SK-N-SH treated with all-trans-retinoic acid at 6 μM for 48 hours (cell line): ENCODE measurements around the gene PTPRF.

Experiments
- ATAC-seq: fragments of 200-7000 bp; cut with Tn5 transposase; 3 replicates; pipeline ENCODE4 v1.9.1; 2020; ENCODE audit warnings: mild to moderate bottlenecking, moderate library complexity
- ARNTL ChIP-seq: fragments of 450-650 bp; formaldehyde crosslinking; IDR thresholded peaks from 2 replicates; pipeline ENCODE4 v1.5.0; 2020; ENCODE audit warnings: low read depth, mild to moderate bottlenecking, moderate library complexity, borderline replicate concordance
- BACH2 ChIP-seq: fragments of 250-450 bp; sonication (Bioruptor Pico); IDR thresholded peaks from 2 replicates; pipeline ENCODE4 v1.9.0; 2021; ENCODE audit warnings: mild to moderate bottlenecking, borderline replicate concordance
- CSDC2 ChIP-seq: fragments of 250-450 bp; sonication (Bioruptor Pico); IDR thresholded peaks from 2 replicates; pipeline ENCODE4 v1.5.0; 2020; ENCODE audit warnings: mild to moderate bottlenecking, moderate library complexity
- ESRRG ChIP-seq: fragments of 250-450 bp; sonication (Bioruptor Pico); IDR thresholded peaks from 2 replicates; pipeline ENCODE4 v1.6.1; 2021; ENCODE audit warnings: mild to moderate bottlenecking
- GLIS3 ChIP-seq: fragments of 250-450 bp; sonication (Bioruptor Pico); IDR thresholded peaks from 2 replicates; pipeline ENCODE4 v1.5.0; 2020; ENCODE audit warnings: mild to moderate bottlenecking, moderate library complexity
- ISL1 ChIP-seq: fragments of 250-450 bp; sonication (Bioruptor Pico); IDR thresholded peaks from 2 replicates; pipeline ENCODE4 v2.1.2; 2022; ENCODE audit warnings: mild to moderate bottlenecking, moderate library complexity
- OSR1 ChIP-seq: fragments of 250-450 bp; sonication (Bioruptor Pico); IDR thresholded peaks from 2 replicates; pipeline ENCODE4 v1.8.0; 2022; ENCODE audit warnings: moderate library complexity, mild to moderate bottlenecking, inconsistent platforms
- PPARA ChIP-seq: fragments of 250-450 bp; sonication (Bioruptor Pico); IDR thresholded peaks from 2 replicates; pipeline ENCODE4 v1.5.0; 2020; ENCODE audit warnings: mild to moderate bottlenecking, borderline replicate concordance
- RARB ChIP-seq: fragments of 250-450 bp; sonication (Bioruptor Pico); IDR thresholded peaks from 2 replicates; pipeline ENCODE4 v1.8.0; 2021; ENCODE audit warnings: mild to moderate bottlenecking, moderate library complexity
- SNAI2 ChIP-seq: fragments of 250-450 bp; sonication (Bioruptor Pico); IDR thresholded peaks from 2 replicates; pipeline ENCODE4 v1.5.0; 2020; ENCODE audit warnings: mild to moderate bottlenecking, moderate library complexity
- TCF4 ChIP-seq: fragments of 250-450 bp; sonication (Bioruptor Pico); IDR thresholded peaks from 2 replicates; pipeline ENCODE4 v1.8.0; 2021; ENCODE audit warnings: mild to moderate bottlenecking, moderate library complexity, borderline replicate concordance
- TOX ChIP-seq: fragments of 250-450 bp; sonication (Bioruptor Pico); IDR thresholded peaks from 2 replicates; pipeline ENCODE4 v1.8.0; 2021; ENCODE audit warnings: mild to moderate bottlenecking, moderate library complexity, borderline replicate concordance
- ZC3H10 ChIP-seq: fragments of 250-450 bp; sonication (Bioruptor Pico); IDR thresholded peaks from 2 replicates; pipeline ENCODE4 v1.5.1; 2021; ENCODE audit warnings: mild to moderate bottlenecking, moderate library complexity
- ZFP3 ChIP-seq: fragments of 250-450 bp; sonication (Bioruptor Pico); IDR thresholded peaks from 2 replicates; pipeline ENCODE4 v1.5.0; 2020; ENCODE audit warnings: mild to moderate bottlenecking, moderate library complexity
- ZFP30 ChIP-seq: fragments of 450-650 bp; formaldehyde crosslinking; IDR thresholded peaks from 2 replicates; pipeline ENCODE4 v1.5.0; 2022; ENCODE audit warnings: mild to moderate bottlenecking, moderate library complexity
- ZNF565 ChIP-seq: fragments of 450-650 bp; formaldehyde crosslinking; conservative IDR thresholded peaks from 2 replicates; pipeline ENCODE4 v1.5.0; 2020; ENCODE audit warnings: low read depth, mild to moderate bottlenecking, moderate library complexity
- ZNF70 ChIP-seq: fragments of 450-650 bp; formaldehyde crosslinking; IDR thresholded peaks from 2 replicates; pipeline ENCODE4 v1.5.0; 2020; ENCODE audit warnings: mild to moderate bottlenecking, moderate library complexity
- ZNF8 ChIP-seq: fragments of 450-650 bp; formaldehyde crosslinking; IDR thresholded peaks from 2 replicates; pipeline ENCODE4 v1.5.0; 2020; ENCODE audit warnings: mild to moderate bottlenecking, moderate library complexity
- TF ChIP-seq, protein P1 (sequence below): fragments of 250-450 bp; sonication (Bioruptor Pico); IDR thresholded peaks from 2 replicates; pipeline ENCODE4 v1.5.0; 2020; ENCODE audit warnings: mild to moderate bottlenecking, moderate library complexity
- TF ChIP-seq, protein P2 (sequence below): fragments of 250-450 bp; sonication (Bioruptor Pico); IDR thresholded peaks from 2 replicates; pipeline ENCODE4 v1.8.0; 2020; ENCODE audit warnings: mild to moderate bottlenecking, moderate library complexity, borderline replicate concordance
- TF ChIP-seq, protein P3 (sequence below): fragments of 250-450 bp; sonication (Bioruptor Pico); IDR thresholded peaks from 2 replicates; pipeline ENCODE4 v1.5.1; 2020; ENCODE audit warnings: low read depth, mild to moderate bottlenecking, moderate library complexity
- TF ChIP-seq, protein P4 (sequence below): fragments of 250-450 bp; sonication (Bioruptor Pico); IDR thresholded peaks from 2 replicates; pipeline ENCODE4 v1.8.0; 2021; ENCODE audit warnings: low read depth, mild to moderate bottlenecking, moderate library complexity, borderline replicate concordance
- TF ChIP-seq, protein P5 (sequence below): fragments of 250-450 bp; sonication (Bioruptor Pico); IDR thresholded peaks from 2 replicates; pipeline ENCODE4 v1.5.1; 2021; ENCODE audit warnings: mild to moderate bottlenecking, moderate library complexity

PTPRF gene

DNA sequence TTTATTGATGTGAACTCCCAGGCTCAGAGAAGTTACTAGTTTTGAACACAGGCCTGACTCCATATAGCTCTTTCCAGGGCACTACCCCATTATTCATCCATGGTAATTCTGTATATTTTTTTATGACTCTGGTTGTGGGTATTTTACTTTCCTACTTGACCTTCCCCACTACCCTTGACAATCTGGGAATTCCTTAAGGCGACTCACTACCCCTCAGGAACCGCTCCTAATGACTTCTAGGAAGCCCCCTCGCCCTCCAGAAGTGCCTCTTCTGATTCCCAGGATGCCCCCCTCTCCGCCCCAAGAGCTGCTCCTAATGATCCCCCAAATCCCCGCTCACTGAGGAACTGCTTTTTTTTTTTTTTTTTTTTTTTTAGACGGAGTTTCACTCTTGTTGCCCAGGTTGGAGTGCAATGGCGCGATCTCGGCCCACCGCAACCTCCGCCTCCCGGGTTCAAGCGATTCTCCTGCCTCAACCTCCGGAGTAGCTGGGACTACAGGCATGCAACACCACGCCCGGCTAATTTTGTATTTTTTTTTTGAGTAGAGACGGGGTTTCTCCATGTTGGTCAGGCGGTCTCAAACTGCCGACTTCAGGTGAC, 118.3 kb downstream of the PTPRF start:
- TF ChIP-seq ZC3H10 (CRISPR knock-in tag) (no peak), ZFP3 (CRISPR knock-in tag) (no peak), CSDC2 (no peak)
- TF ChIP-seq, protein P1, sequence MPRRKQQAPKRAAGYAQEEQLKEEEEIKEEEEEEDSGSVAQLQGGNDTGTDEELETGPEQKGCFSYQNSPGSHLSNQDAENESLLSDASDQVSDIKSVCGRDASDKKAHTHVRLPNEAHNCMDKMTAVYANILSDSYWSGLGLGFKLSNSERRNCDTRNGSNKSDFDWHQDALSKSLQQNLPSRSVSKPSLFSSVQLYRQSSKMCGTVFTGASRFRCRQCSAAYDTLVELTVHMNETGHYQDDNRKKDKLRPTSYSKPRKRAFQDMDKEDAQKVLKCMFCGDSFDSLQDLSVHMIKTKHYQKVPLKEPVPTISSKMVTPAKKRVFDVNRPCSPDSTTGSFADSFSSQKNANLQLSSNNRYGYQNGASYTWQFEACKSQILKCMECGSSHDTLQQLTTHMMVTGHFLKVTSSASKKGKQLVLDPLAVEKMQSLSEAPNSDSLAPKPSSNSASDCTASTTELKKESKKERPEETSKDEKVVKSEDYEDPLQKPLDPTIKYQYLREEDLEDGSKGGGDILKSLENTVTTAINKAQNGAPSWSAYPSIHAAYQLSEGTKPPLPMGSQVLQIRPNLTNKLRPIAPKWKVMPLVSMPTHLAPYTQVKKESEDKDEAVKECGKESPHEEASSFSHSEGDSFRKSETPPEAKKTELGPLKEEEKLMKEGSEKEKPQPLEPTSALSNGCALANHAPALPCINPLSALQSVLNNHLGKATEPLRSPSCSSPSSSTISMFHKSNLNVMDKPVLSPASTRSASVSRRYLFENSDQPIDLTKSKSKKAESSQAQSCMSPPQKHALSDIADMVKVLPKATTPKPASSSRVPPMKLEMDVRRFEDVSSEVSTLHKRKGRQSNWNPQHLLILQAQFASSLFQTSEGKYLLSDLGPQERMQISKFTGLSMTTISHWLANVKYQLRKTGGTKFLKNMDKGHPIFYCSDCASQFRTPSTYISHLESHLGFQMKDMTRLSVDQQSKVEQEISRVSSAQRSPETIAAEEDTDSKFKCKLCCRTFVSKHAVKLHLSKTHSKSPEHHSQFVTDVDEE = no peak
- TF ChIP-seq, protein P2, sequence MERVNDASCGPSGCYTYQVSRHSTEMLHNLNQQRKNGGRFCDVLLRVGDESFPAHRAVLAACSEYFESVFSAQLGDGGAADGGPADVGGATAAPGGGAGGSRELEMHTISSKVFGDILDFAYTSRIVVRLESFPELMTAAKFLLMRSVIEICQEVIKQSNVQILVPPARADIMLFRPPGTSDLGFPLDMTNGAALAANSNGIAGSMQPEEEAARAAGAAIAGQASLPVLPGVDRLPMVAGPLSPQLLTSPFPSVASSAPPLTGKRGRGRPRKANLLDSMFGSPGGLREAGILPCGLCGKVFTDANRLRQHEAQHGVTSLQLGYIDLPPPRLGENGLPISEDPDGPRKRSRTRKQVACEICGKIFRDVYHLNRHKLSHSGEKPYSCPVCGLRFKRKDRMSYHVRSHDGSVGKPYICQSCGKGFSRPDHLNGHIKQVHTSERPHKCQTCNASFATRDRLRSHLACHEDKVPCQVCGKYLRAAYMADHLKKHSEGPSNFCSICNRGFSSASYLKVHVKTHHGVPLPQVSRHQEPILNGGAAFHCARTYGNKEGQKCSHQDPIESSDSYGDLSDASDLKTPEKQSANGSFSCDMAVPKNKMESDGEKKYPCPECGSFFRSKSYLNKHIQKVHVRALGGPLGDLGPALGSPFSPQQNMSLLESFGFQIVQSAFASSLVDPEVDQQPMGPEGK (CRISPR knock-in tag) = no peak
- ATAC-seq = no peak

DNA sequence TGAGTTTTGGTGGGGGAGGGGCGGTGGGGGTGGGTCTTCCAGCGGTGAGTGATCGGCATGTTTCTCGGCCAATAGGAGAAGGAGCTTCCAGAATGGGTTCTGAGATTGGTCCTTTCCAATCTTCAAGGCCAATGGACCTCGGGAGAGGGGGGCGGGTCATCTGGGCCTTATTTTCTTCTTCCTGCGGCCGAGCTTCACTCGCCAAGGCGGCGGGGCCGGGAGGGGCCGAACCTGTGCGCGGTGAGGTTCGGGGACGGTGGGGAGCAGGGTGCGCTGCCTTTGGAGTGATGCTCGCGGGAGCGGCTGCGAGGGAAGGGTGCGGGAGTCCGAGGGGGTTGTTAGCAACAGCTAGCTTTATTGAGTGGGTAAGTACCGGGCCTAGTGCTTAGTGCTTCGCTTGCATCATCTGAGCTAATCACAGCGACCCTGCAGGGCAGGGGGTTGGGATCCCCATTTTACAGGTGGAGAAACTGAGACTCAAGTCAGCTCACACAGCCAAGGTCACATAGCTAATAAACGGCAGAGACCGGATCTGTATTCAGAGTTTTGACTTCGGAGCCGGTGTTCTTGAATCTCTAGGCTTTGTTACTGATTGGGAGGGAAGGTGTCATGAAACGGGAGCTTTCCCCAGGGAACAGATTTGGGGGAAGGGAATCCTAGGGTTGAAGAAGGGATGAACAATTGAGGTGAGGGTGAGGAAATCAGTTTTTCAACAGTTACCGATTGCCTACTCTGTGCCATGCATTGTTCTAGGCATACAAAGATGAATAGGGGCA, 119.8 kb downstream of the PTPRF start:
- TF ChIP-seq OSR1 (CRISPR knock-in tag) (no peak), ARNTL (CRISPR knock-in tag) (0 out of 2 replicates have a peak, but pooled peaks have one; percentile 56), BACH2 (CRISPR knock-in tag) (no peak), ESRRG (CRISPR knock-in tag) (0 out of 2 replicates have a peak, but pooled peaks have one; percentile 34), RARB (CRISPR knock-in tag) (no peak), ZC3H10 (CRISPR knock-in tag) (0 out of 2 replicates have a peak, but pooled peaks have one; percentile 16), TCF4 (no peak; the same call in 1 of the 2 replicates), ISL1 (CRISPR knock-in tag) (no peak), GLIS3 (peak; percentile 94), PPARA (CRISPR knock-in tag) (no peak), CSDC2 (0 out of 2 replicates have a peak, but pooled peaks have one; percentile 57), ZNF70 (CRISPR knock-in tag) (0 out of 2 replicates have a peak, but pooled peaks have one; percentile 16), ZNF8 (CRISPR knock-in tag) (no peak), SNAI2 (CRISPR knock-in tag) (no peak), ZFP30 (CRISPR knock-in tag) (0 out of 2 replicates have a peak, but pooled peaks have one; percentile 16), ZNF565 (CRISPR knock-in tag) (0 out of 2 replicates have a peak, but pooled peaks have one; percentile 55), TOX (CRISPR knock-in tag) (peak; percentile 59; the same call in 1 of the 2 replicates), ZFP3 (CRISPR knock-in tag) (peak; percentile 68; the same call in 1 of the 2 replicates)
- TF ChIP-seq, protein P3, sequence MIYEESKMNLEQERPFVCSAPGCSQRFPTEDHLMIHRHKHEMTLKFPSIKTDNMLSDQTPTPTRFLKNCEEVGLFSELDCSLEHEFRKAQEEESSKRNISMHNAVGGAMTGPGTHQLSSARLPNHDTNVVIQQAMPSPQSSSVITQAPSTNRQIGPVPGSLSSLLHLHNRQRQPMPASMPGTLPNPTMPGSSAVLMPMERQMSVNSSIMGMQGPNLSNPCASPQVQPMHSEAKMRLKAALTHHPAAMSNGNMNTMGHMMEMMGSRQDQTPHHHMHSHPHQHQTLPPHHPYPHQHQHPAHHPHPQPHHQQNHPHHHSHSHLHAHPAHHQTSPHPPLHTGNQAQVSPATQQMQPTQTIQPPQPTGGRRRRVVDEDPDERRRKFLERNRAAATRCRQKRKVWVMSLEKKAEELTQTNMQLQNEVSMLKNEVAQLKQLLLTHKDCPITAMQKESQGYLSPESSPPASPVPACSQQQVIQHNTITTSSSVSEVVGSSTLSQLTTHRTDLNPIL (CRISPR knock-in tag) = peak; percentile 66; the same call in 1 of the 2 replicates
- TF ChIP-seq, protein P4, sequence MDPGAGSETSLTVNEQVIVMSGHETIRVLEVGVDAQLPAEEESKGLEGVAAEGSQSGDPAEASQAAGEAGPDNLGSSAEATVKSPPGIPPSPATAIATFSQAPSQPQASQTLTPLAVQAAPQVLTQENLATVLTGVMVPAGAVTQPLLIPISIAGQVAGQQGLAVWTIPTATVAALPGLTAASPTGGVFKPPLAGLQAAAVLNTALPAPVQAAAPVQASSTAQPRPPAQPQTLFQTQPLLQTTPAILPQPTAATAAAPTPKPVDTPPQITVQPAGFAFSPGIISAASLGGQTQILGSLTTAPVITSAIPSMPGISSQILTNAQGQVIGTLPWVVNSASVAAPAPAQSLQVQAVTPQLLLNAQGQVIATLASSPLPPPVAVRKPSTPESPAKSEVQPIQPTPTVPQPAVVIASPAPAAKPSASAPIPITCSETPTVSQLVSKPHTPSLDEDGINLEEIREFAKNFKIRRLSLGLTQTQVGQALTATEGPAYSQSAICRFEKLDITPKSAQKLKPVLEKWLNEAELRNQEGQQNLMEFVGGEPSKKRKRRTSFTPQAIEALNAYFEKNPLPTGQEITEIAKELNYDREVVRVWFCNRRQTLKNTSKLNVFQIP = no peak
- TF ChIP-seq, protein P5, sequence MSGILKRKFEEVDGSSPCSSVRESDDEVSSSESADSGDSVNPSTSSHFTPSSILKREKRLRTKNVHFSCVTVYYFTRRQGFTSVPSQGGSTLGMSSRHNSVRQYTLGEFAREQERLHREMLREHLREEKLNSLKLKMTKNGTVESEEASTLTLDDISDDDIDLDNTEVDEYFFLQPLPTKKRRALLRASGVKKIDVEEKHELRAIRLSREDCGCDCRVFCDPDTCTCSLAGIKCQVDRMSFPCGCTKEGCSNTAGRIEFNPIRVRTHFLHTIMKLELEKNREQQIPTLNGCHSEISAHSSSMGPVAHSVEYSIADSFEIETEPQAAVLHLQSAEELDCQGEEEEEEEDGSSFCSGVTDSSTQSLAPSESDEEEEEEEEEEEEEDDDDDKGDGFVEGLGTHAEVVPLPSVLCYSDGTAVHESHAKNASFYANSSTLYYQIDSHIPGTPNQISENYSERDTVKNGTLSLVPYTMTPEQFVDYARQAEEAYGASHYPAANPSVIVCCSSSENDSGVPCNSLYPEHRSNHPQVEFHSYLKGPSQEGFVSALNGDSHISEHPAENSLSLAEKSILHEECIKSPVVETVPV (CRISPR knock-in tag) = peak; percentile 89
- TF ChIP-seq, protein P2 (CRISPR knock-in tag) = peak; percentile 74; the same call in 1 of the 2 replicates
- TF ChIP-seq, protein P1 = 0 out of 2 replicates have a peak, but pooled peaks have one; percentile 33
- ATAC-seq = peak; percentile 86
